OCI-LY1 (cell line): ENCODE measurements around the gene SLC22A3.

Source experiments
- H2AFZ ChIP-seq: fragments of 200-600 bp; sonication (generic), shearing (Covaris generic); 2 replicates; pipeline ENCODE4 v1.6.0; 2014; ENCODE audit warnings: antibody characterized with exemption, mild to moderate bottlenecking, low read length
- H3F3A ChIP-seq: fragments of 200-600 bp; sonication (generic), shearing (Covaris generic); 2 replicates; pipeline ENCODE4 v1.6.0; 2014; ENCODE audit warnings: mild to moderate bottlenecking, antibody characterized with exemption, low read length, moderate library complexity; ENCODE audit not compliant: insufficient read depth
- H3K27ac ChIP-seq: fragments of 200-600 bp; sonication (generic); 2 replicates; pipeline ENCODE4 v1.5.1; 2014; ENCODE audit warnings: low read length, mixed run types, mild to moderate bottlenecking, low read depth; ENCODE audit not compliant: poor library complexity, severe bottlenecking
- H3K27me3 ChIP-seq: fragments of 200-600 bp; sonication (generic); 2 replicates; pipeline ENCODE4 v1.6.0; 2014; ENCODE audit warnings: antibody characterized with exemption, mild to moderate bottlenecking, low read length, moderate library complexity; ENCODE audit not compliant: insufficient read depth
- H3K36me3 ChIP-seq: fragments of 200-600 bp; sonication (generic); 2 replicates; pipeline ENCODE4 v1.6.1; 2014; ENCODE audit warnings: mild to moderate bottlenecking, antibody characterized with exemption, low read length, moderate library complexity, mixed read lengths; ENCODE audit not compliant: insufficient read depth
- H3K4me1 ChIP-seq: fragments of 200-600 bp; sonication (generic); 2 replicates; pipeline ENCODE4 v1.5.1; 2014; ENCODE audit warnings: mild to moderate bottlenecking, low read length, moderate library complexity; ENCODE audit not compliant: insufficient read depth, severe bottlenecking
- H3K4me2 ChIP-seq: fragments of 200-600 bp; sonication (generic), shearing (Covaris generic); 2 replicates; pipeline ENCODE4 v1.6.1; 2014; ENCODE audit warnings: low read length
- H3K4me3 ChIP-seq: fragments of 200-600 bp; sonication (generic); 2 replicates; pipeline ENCODE4 v1.5.1; 2014; ENCODE audit warnings: low read length, low read depth, mild to moderate bottlenecking, mixed read lengths; ENCODE audit not compliant: poor library complexity, severe bottlenecking
- H3K79me2 ChIP-seq: fragments of 200-600 bp; shearing (Covaris generic); 2 replicates; pipeline ENCODE4 v1.6.1; 2016; ENCODE audit warnings: mixed run types, low read length, mixed read lengths; ENCODE audit not compliant: insufficient read depth
- H3K9ac ChIP-seq: fragments of 200-600 bp; sonication (generic), shearing (Covaris generic); 2 replicates; pipeline ENCODE4 v1.6.1; 2014; ENCODE audit warnings: mild to moderate bottlenecking, low read length, mixed read lengths
- H3K9me2 ChIP-seq: fragments of 200-600 bp; sonication (generic), shearing (Covaris generic); 2 replicates; pipeline ENCODE4 v1.6.1; 2014; ENCODE audit warnings: low read depth, mild to moderate bottlenecking, low read length, mixed read lengths
- H3K9me3 ChIP-seq: fragments of 200-600 bp; shearing (Covaris generic); 2 replicates; pipeline ENCODE4 v1.6.1; 2014; ENCODE audit warnings: low read length, mixed read lengths
- H4K20me1 ChIP-seq: fragments of 200-600 bp; sonication (generic), shearing (Covaris generic); 2 replicates; pipeline ENCODE4 v1.6.0; 2016; ENCODE audit warnings: mild to moderate bottlenecking, low read length; ENCODE audit not compliant: insufficient read depth
- EZH2 ChIP-seq: fragments of 200-600 bp; sonication (generic), shearing (Covaris generic); IDR thresholded peaks from 2 replicates; pipeline ENCODE4 v1.8.0; 2017; ENCODE audit warnings: borderline replicate concordance, mixed run types, mild to moderate bottlenecking, antibody characterized with exemption, low read length, moderate library complexity, mixed read lengths
- TF ChIP-seq, protein P1 (sequence below): fragments of 200-600 bp; sonication (generic), shearing (Covaris generic); IDR thresholded peaks from 2 replicates; pipeline ENCODE4 v1.5.1; 2017; ENCODE audit warnings: mild to moderate bottlenecking, antibody characterized with exemption, low read length, moderate library complexity, mixed read lengths

Gene SLC22A3

DNA sequence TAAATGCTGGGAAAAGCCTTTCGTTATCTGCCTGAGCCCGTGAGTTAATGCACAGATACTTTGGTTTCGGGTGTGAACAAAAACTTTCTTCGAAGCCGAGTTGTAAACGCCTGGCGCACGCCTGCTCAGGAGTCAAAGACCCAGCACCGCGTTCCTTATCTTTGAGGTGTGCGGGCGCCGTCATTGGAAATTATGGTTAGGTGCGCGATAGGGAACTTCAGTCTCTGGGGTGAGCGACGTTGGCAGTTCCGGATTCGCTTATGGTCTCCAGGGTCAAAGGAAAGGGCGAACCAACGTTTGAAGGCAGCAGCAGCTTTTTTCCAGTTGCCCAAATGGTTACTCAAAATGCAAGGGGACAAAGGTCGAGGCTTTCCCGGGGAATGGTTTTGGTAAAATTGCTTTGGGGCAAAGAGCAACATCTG is 853 bp downstream of the SLC22A3 start:
- no peak overlapping the region for H3K27ac ChIP-seq
- H3K36me3 ChIP-seq, result no peaks in the 10 kb centered on the region
- TF ChIP-seq EZH2, result no peak
- TF ChIP-seq, protein P1, sequence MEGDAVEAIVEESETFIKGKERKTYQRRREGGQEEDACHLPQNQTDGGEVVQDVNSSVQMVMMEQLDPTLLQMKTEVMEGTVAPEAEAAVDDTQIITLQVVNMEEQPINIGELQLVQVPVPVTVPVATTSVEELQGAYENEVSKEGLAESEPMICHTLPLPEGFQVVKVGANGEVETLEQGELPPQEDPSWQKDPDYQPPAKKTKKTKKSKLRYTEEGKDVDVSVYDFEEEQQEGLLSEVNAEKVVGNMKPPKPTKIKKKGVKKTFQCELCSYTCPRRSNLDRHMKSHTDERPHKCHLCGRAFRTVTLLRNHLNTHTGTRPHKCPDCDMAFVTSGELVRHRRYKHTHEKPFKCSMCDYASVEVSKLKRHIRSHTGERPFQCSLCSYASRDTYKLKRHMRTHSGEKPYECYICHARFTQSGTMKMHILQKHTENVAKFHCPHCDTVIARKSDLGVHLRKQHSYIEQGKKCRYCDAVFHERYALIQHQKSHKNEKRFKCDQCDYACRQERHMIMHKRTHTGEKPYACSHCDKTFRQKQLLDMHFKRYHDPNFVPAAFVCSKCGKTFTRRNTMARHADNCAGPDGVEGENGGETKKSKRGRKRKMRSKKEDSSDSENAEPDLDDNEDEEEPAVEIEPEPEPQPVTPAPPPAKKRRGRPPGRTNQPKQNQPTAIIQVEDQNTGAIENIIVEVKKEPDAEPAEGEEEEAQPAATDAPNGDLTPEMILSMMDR, result no peak
- no peak overlapping the region for H3K9ac ChIP-seq
- H3K9me3 ChIP-seq, result no peaks in the 10 kb centered on the region
- no peaks in the 10 kb centered on the region; the same call in 1 of the 2 replicates for H3K27me3 ChIP-seq
- H3K4me3 ChIP-seq, result no peak overlapping the region
- no peak overlapping the region for H3K4me2 ChIP-seq
- H3K79me2 ChIP-seq, result no peaks in the 10 kb centered on the region
- H4K20me1 ChIP-seq, result no peaks in the 10 kb centered on the region
- no peaks in the 10 kb centered on the region for H3F3A ChIP-seq
- no peak overlapping the region for H2AFZ ChIP-seq
- H3K4me1 ChIP-seq, result no peaks in the 10 kb centered on the region
- H3K9me2 ChIP-seq, result no peaks in the 10 kb centered on the region

DNA sequence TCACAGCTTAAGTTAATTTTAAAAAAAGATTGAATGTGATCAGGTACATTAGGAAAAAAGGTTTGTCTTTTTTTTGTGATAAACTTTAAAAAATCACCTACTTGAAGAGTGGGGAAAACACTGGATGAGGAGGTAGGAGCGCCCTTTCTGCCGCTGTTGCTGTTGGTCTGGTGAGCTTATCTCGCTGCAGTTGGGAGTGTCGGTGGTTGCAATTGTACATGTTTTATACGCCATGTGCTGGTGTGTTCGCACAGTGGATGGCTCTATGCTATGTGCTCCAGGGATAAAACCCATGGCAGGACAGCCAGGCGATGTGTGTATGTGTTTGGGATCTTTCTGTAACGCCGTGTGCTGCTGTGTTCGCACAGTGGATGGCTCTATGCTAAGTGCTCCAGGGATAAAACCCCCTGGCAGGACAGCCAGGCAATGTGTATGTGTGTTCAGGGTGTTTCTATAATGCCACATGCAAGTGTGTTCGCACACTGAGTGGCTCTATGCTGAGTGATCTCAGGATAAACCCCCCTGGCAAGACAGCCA is 1.7 kb downstream of the SLC22A3 start:
- TF ChIP-seq, protein P1, result no peak
- TF ChIP-seq EZH2, result no peak
- no peaks in the 10 kb centered on the region for H3K4me1 ChIP-seq
- no peaks in the 10 kb centered on the region for H3K9me2 ChIP-seq
- no peaks in the 10 kb centered on the region for H3F3A ChIP-seq
- no peaks in the 10 kb centered on the region for H3K9me3 ChIP-seq
- H3K36me3 ChIP-seq, result no peaks in the 10 kb centered on the region
- H2AFZ ChIP-seq, result no peak overlapping the region
- no peaks in the 10 kb centered on the region for H3K79me2 ChIP-seq
- no peak overlapping the region for H3K9ac ChIP-seq
- no peak overlapping the region for H3K4me2 ChIP-seq
- H4K20me1 ChIP-seq, result no peaks in the 10 kb centered on the region
- no peaks in the 10 kb centered on the region; the same call in 1 of the 2 replicates for H3K27me3 ChIP-seq
- H3K4me3 ChIP-seq, result no peak overlapping the region
- H3K27ac ChIP-seq, result no peak overlapping the region

DNA sequence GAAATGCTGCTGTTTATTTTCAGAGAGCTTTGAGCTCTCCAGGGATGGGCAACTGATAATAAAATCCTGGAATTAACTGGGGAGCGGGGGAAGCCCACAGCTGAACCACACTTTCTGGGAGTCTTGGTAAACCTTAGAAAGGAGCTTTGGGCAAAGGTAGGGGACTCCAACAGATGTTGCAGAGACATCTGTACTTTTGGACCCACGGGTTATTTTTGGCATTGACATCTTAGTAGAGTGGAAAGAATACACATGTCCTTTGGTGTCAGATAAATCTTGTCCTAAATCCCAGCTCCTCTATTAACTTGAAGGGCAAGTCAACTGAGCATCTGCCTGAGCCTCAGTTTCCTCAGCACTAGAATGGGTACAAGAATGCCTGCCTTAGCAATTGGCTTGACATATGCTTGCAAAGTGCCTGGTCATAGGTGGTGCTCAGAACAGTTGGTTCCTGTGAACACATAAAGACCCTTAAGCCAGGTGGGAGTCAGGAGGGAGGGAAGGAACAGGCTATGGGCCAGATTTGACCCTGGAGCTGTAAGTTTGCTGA is 5.8 kb downstream of the SLC22A3 start:
- H3K4me3 ChIP-seq, result no peak overlapping the region
- H3K4me2 ChIP-seq, result no peak overlapping the region
- H3K4me1 ChIP-seq, result no peaks in the 10 kb centered on the region
- no peak overlapping the region for H3K9ac ChIP-seq
- H4K20me1 ChIP-seq, result no peaks in the 10 kb centered on the region
- H3K27me3 ChIP-seq, result no peaks in the 10 kb centered on the region; the same call in 1 of the 2 replicates
- no peaks in the 10 kb centered on the region for H3K9me3 ChIP-seq
- no peak overlapping the region for H3K27ac ChIP-seq
- no peaks in the 10 kb centered on the region for H3K36me3 ChIP-seq
- TF ChIP-seq, protein P1, result no peak
- no peak for TF ChIP-seq EZH2
- H3F3A ChIP-seq, result no peaks in the 10 kb centered on the region
- no peaks in the 10 kb centered on the region for H3K9me2 ChIP-seq
- no peaks in the 10 kb centered on the region for H3K79me2 ChIP-seq
- no peak overlapping the region for H2AFZ ChIP-seq
